ENCODE data around the gene OR1F1. TPM values are rescaled to one million over a fixed set of nuclear protein-coding genes. Genes with fewer than 3 reads are reported as not detected.

Gene OR1F1
- total RNA-seq, 1 donor from 2014 or later = not detected

GRCh38 chr16:3141781-3142311 lies 46.2 kb upstream of the OR1F1 start:
- DNase-seq (ENCODE audit: low spot score, unreplicated experiment) = no peak
- no peak overlapping the region for H3K4me3 Mint-ChIP-seq (ENCODE audit: low read depth)
- H3K4me1 Mint-ChIP-seq (ENCODE audit: low read depth) = no peaks in the 10 kb centered on the region
- TF ChIP-seq CTCF (IDR thresholded peaks at IDR 0.05; ENCODE audit: unreplicated experiment) = no peak
- H3K9me3 Mint-ChIP-seq (ENCODE audit: low read depth) = no peaks in the 10 kb centered on the region
- peaks cover 3% of the 10 kb centered on the region for H3K27me3 Mint-ChIP-seq
- H3K27ac Mint-ChIP-seq = no peak overlapping the region
- peaks cover 11% of the 10 kb centered on the region for H3K36me3 Mint-ChIP-seq (ENCODE audit: insufficient read depth)

- peaks cover 3% of the 10 kb centered on the region for H3K27me3 Mint-ChIP-seq
- no peaks in the 10 kb centered on the region for H3K4me1 Mint-ChIP-seq (ENCODE audit: low read depth)
These were observed 45.7 kb upstream of the OR1F1 start for GRCh38 chr16:3142327-3142726.

GRCh38 chr16:3142770-3143169 lies 45.2 kb upstream of the OR1F1 start:
- H3K27ac Mint-ChIP-seq = no peak overlapping the region
- no peak for TF ChIP-seq CTCF (IDR thresholded peaks at IDR 0.05; ENCODE audit: unreplicated experiment)
- no peaks in the 10 kb centered on the region for H3K4me1 Mint-ChIP-seq (ENCODE audit: low read depth)
- H3K4me3 Mint-ChIP-seq (ENCODE audit: low read depth) = no peak overlapping the region
- no peak for DNase-seq (ENCODE audit: low spot score, unreplicated experiment)
- H3K9me3 Mint-ChIP-seq (ENCODE audit: low read depth) = no peaks in the 10 kb centered on the region
- peaks cover 11% of the 10 kb centered on the region for H3K36me3 Mint-ChIP-seq (ENCODE audit: insufficient read depth)
- peaks cover 6% of the 10 kb centered on the region for H3K27me3 Mint-ChIP-seq

More at GRCh38 chr16:3142327-3142726, 45.7 kb upstream of the OR1F1 start:
- Mint-ChIP-seq H3K36me3 (ENCODE audit: insufficient read depth) (peaks cover 11% of the 10 kb centered on the region), H3K4me3 (ENCODE audit: low read depth) (no peak overlapping the region), H3K9me3 (ENCODE audit: low read depth) (no peaks in the 10 kb centered on the region), H3K27ac (no peak overlapping the region)
- DNase-seq (ENCODE audit: low spot score, unreplicated experiment) = no peak
- no peak for TF ChIP-seq CTCF (IDR thresholded peaks at IDR 0.05; ENCODE audit: unreplicated experiment)

- peaks cover 11% of the 10 kb centered on the region for H3K36me3 Mint-ChIP-seq (ENCODE audit: insufficient read depth)
- no peak for TF ChIP-seq CTCF (IDR thresholded peaks at IDR 0.05; ENCODE audit: unreplicated experiment)
- DNase-seq (ENCODE audit: low spot score, unreplicated experiment) = no peak
- H3K4me1 Mint-ChIP-seq (ENCODE audit: low read depth) = no peaks in the 10 kb centered on the region
- H3K9me3 Mint-ChIP-seq (ENCODE audit: low read depth) = no peaks in the 10 kb centered on the region
- no peak overlapping the region for H3K27ac Mint-ChIP-seq
- H3K27me3 Mint-ChIP-seq = peaks cover 6% of the 10 kb centered on the region
- no peak overlapping the region for H3K4me3 Mint-ChIP-seq (ENCODE audit: low read depth)
These were observed 44.8 kb upstream of the OR1F1 start for GRCh38 chr16:3143189-3143588.

GRCh38 chr16:3143598-3144320 lies 44.2 kb upstream of the OR1F1 start:
- Mint-ChIP-seq H3K27ac (no peak overlapping the region), H3K9me3 (ENCODE audit: low read depth) (no peaks in the 10 kb centered on the region), H3K4me1 (ENCODE audit: low read depth) (no peaks in the 10 kb centered on the region), H3K36me3 (ENCODE audit: insufficient read depth) (peaks cover 11% of the 10 kb centered on the region), H3K27me3 (peaks cover 6% of the 10 kb centered on the region), H3K4me3 (ENCODE audit: low read depth) (no peak overlapping the region)
- no peak for TF ChIP-seq CTCF (IDR thresholded peaks at IDR 0.05; ENCODE audit: unreplicated experiment)
- no peak for DNase-seq (ENCODE audit: low spot score, unreplicated experiment)
